C4-2B (cell line): ENCODE data around the gene ZNF407.

Experiments used
- CTCF ChIP-seq: fragments of 450-650 bp; conservative IDR thresholded peaks from 2 replicates; pipeline ENCODE4 v1.5.1; 2017; ENCODE audit warnings: mild to moderate bottlenecking
- ZFX ChIP-seq: fragments of 450-650 bp; IDR thresholded peaks from 2 replicates; pipeline ENCODE4 v1.6.1; 2017

- no peak for TF ChIP-seq CTCF
- TF ChIP-seq ZFX, result no peak
These were observed 488.9 kb downstream of the ZNF407 start for GRCh38 chr18:75086494-75087034.
